Astrocyte of the cerebellum (primary cell): ENCODE measurements around the gene SRPK2.

Source experiments
- DNase-seq: peaks from one replicate; pipeline ENCODE4 v3.0.0-alpha.2; 2011; ENCODE audit warnings: low read depth
- H3K4me3 ChIP-seq: 2 replicates; pipeline ENCODE4 v1.5.1; 2011; ENCODE audit warnings: mild to moderate bottlenecking, low read depth, low read length, moderate library complexity
- CTCF ChIP-seq: IDR thresholded peaks from 2 replicates; pipeline ENCODE4 v1.5.1; 2012; ENCODE audit warnings: low read length, low read depth, moderate library complexity, mild to moderate bottlenecking; ENCODE audit errors: missing control alignments
- in situ Hi-C: cut with HindIII; loops from 2 replicates; pipeline ENCODE4 v1.10.0; 2017; ENCODE audit warnings: low sequenced_read_pairs

Gene SRPK2

GRCh38 chr7:105130580-105130979 is 258.1 kb downstream of the SRPK2 start:
- TF ChIP-seq CTCF = no peak
- in situ Hi-C loops = no loop called here
- DNase-seq = no peak

GRCh38 chr7:105130048-105130447 is 258.7 kb downstream of the SRPK2 start:
- in situ Hi-C loops = no loop called here
- TF ChIP-seq CTCF = no peak
- H3K4me3 ChIP-seq = no peak overlapping the region
- DNase-seq = no peak

More at GRCh38 chr7:105130580-105130979, 258.1 kb downstream of the SRPK2 start:
- H3K4me3 ChIP-seq = no peak overlapping the region

GRCh38 chr7:105127179-105127578 is 261.5 kb downstream of the SRPK2 start:
- H3K4me3 ChIP-seq = no peak overlapping the region
- DNase-seq = no peak
- no peak for TF ChIP-seq CTCF
- in situ Hi-C loops = no loop called here

GRCh38 chr7:105126436-105126975 is 262.2 kb downstream of the SRPK2 start:
- DNase-seq = no peak
- H3K4me3 ChIP-seq = no peak overlapping the region
- in situ Hi-C loops = no loop called here
- no peak for TF ChIP-seq CTCF

- no peak for DNase-seq
- no peak overlapping the region for H3K4me3 ChIP-seq
- TF ChIP-seq CTCF = no peak
- in situ Hi-C loops = no loop called here
These were observed 263.0 kb downstream of the SRPK2 start for GRCh38 chr7:105125745-105126144.

GRCh38 chr7:105122619-105123018 is 266.1 kb downstream of the SRPK2 start:
- no peak overlapping the region for H3K4me3 ChIP-seq
- no peak for DNase-seq
- in situ Hi-C loops = no loop called here
- TF ChIP-seq CTCF = no peak
